ENCODE data around the gene SERINC2.

Gene SERINC2

GRCh38 chr1:31412732-31413404 lies at the start of gene SERINC2:
TSS of gene SERINC2 (plus strand) at chr1:31413213. CDS start at chr1:31413266, 53 bp downstream.
- no peak for DNase-seq

DNA sequence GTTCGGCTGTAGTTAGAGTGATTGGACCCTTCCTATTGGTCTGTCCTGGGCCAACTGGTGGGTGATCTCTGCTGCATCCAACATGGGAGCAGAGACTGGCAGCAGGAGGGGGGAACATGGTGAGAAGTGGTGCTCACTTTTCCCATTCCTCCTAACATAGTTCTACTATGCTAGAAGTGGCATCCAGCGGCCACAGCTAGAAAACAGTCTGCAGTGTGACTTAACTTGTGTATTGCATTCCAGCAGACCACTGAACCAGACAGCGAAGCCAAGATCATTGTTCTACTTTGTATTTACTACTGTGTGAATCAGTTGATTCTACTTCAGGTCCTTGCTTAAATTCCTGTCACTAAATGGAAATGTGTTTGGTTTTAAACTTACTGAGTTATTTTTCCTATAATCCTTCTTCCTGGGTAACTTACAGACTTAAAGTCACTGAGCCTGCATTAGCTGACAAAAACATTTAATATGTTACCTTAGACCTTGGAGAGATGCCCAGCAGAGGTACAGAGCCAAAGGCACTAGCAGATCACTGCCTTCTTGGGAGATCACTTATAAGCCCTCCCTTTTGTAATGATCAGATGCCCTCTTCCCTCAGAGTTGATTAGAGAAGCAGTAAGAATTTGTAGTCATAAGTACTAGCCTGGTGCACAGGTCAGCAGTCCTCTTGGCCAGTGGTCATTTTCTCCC lies 48.3 kb upstream of the SERINC2 start:
- no peak for DNase-seq

GRCh38 chr1:31366796-31367195 lies 46.2 kb upstream of the SERINC2 start:
- DNase-seq: no peak

DNA sequence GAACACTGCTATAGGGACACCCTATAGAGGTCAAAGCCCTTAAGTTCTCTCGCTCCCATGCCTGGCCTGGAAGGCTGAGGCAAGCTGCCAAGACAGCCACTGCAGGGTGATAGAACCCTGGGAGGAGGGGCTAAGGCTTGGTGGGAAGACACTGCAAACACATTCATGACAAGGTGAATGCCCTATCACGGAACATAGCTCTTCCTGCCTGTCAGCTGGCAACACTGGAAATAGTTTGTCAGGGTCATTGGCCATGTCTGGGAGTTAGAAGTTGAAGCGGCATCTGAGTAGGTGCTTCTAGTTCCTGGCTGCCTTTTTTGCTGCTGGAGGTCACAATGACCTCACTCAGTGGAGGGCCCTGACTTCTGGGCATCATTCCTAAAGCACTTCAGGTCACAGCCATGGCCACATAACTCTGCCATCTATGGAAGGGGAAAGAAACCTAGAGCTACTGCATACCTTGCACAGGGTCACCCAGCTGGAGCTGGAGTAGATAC lies 44.4 kb upstream of the SERINC2 start:
- DNase-seq: no peak

GRCh38 chr1:31370021-31370420 lies 43.0 kb upstream of the SERINC2 start:
- no peak for DNase-seq

GRCh38 chr1:31370565-31370964 lies 42.4 kb upstream of the SERINC2 start:
- no peak for DNase-seq

- DNase-seq: no peak
Observed at GRCh38 chr1:31371121-31371959, 41.7 kb upstream of the SERINC2 start.

- DNase-seq: no peak
Observed at GRCh38 chr1:31372051-31372450, 41.0 kb upstream of the SERINC2 start.

DNA sequence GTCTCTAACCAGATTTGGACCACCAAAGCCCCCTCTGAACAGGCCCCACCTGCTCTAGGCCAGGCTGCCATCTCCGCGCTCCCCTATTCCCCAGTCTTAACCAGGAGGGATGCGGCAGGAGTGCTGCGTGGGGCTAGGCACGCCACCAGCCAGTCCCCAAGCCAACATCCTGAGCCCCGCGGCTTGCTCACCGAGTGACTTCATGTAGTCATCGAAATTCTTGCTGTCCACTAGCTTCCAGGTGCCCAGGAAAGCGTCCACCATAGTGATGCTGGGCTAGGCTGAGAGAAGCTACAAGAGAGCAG lies 40.3 kb upstream of the SERINC2 start:
- DNase-seq: no peak

DNA sequence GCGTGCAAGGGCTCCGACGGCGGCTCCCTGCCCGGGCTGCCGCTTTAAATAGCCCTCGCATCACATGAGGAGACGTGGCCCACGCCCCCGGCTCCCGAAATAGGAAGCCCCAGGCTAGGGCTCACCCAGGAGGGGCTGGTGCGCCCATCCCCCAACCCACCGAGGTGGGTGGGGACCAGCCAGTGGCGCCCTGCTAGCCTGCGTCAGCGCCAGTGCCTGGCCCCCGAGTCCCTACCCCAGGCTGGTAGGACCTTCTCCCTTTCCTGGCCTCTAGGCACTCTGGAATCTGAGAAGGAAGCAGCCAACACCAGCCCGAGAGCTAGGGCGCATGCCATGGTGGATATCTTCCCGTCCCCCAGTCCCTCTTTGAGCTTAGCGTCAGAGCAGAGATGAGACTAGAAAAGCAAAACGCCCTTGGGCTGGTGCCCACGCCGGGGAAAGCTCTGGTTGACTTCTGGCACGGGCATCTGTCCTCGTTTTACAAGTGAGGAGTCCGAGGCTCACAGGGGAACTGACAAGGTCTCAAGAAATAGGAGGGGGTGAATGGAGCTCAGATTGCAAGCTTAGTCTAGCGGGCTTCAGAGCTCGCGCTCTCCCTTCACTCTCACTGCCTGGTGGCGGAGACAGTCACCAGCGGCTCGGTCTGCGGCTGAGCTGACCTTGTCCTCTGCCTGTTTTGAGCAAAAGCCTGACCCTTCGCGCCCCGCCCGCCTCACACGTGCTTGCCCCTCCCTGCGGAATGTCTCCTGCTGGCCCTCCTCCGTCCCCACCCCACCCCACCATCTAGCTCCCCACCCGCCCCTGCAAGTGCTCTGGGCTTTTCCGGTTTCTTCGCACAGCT lies 39.7 kb upstream of the SERINC2 start, which contains the start of gene FABP3:
FABP3 (minus strand) TSS at position 21 of the 841 bp plus-strand sequence. CDS start 62 bp downstream, outside the sequence.
- DNase-seq: peak; percentile 18

GRCh38 chr1:31373897-31374486 lies 39.0 kb upstream of the SERINC2 start:
- no peak for DNase-seq

DNA sequence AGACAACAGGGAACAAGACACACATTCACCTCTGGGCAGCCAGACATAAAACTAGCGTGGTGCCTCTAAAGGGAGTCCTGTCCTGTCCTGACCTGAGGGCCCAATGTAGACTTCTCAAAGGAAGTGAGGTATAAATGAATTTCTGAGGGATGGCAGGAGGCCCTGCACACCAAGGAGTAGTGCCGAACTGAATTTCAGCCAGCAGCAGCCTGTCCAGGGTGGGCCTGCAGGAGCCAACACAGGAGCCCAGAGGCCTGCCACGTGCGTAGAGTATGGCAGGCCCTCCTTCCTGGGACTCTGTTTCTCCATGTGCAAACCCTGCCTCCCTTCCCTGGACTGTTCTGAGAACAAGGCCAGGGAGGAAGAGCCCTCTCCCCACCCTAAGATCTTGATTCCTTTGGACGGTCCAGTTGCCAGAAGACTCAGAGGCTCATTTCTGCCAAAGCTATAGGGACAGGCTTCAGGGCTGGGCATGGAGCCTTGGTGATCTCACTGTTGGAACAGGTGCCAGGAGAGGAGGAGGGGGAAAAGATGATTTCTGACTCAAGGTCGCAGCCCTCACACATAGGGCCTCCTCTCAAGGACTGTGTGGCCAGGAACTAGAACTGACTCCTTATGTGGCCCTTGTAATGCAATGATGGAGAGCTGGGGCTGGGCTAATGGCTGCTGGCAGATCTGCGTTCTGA lies 38.4 kb upstream of the SERINC2 start:
- no peak for DNase-seq

- DNase-seq: no peak
Observed at GRCh38 chr1:31376375-31377134, 36.5 kb upstream of the SERINC2 start.

GRCh38 chr1:31377364-31377863 lies 35.6 kb upstream of the SERINC2 start:
- no peak for DNase-seq

- no peak for DNase-seq
Observed at GRCh38 chr1:31378001-31378400, 35.0 kb upstream of the SERINC2 start.

- DNase-seq: no peak
Observed at GRCh38 chr1:31380181-31380580, 32.8 kb upstream of the SERINC2 start.

GRCh38 chr1:31381394-31382294 lies 31.4 kb upstream of the SERINC2 start:
- DNase-seq: no peak

DNA sequence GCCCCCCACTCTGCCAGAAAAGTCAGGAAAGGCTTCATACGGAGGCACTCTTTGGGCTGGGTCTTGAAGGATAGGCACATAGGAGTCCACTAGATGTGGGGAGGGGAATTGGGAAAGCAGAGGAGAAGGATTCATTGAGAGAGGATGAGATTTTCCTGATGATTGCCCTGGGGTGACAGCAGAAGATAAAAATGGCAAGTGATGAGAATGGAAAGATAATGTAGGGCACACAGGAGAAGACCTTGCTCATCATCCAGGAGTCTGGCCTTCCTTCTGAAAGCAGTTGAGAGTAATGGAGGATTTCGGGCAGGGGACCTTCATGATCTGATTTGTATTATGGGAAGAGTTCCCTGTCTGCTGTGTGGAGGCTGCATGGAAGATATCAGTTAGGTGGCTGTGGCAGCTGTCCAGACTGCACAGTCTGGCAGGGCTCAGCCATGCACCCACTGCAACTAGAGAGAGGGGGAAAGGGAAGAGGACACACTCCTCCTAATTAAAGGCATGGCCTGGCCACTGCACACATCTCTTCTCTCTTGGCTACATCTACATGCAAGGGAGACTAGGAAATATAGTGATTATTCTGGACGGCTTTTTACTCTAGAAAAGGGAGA lies 30.5 kb upstream of the SERINC2 start:
- DNase-seq: no peak

DNA sequence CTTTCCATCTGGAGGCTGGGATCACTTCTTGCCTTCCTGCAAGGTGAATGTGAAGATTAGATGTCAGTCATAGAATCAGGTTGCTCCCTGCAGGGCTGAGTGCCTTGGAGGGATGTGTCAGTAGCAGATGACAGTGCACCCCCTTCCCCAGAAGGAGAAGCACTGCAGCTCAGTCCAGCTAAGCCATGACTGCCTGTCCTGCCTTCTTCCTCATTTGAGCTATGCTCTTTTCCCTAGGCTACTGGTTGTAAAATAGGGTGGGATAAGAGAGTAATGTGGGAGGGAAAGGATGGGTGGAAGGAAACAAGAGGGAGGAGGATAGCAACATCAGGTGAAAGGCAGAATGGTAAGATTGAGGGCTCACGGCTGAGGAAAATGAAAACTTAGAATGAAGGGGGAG lies 29.0 kb upstream of the SERINC2 start:
- no peak for DNase-seq

Data from activated CD4-positive, alpha-beta T cell treated with anti-CD3 and anti-CD28 coated beads, Interleukin-2, Interleukin-6, amounts not matched to agents 100 ng/mL and 50 ng/mL, durations not matched to agents 16 hours and 8 hours (primary cell).